Stimulated activated CD8-positive, alpha-beta memory T cell treated with anti-CD3 and anti-CD28 coated beads, Interleukin-15, amount 100 ng/mL, for 48 hours (primary cell): ENCODE data around the gene STOML3.

Source experiments
- DNase-seq, 2 donors: peaks; one replicate each; pipeline ENCODE4 v3.0.0-alpha.2; 2020; ENCODE audit warnings: low read depth in 2 of 2

Gene STOML3

GRCh38 chr13:38981096-38981495, 9.5 kb downstream of the STOML3 start:
- no peak for DNase-seq

- no peak for DNase-seq
Observed at GRCh38 chr13:38980750-38981078, 9.9 kb downstream of the STOML3 start.

GRCh38 chr13:38979891-38980749, 10.5 kb downstream of the STOML3 start:
- DNase-seq = no peak

DNA sequence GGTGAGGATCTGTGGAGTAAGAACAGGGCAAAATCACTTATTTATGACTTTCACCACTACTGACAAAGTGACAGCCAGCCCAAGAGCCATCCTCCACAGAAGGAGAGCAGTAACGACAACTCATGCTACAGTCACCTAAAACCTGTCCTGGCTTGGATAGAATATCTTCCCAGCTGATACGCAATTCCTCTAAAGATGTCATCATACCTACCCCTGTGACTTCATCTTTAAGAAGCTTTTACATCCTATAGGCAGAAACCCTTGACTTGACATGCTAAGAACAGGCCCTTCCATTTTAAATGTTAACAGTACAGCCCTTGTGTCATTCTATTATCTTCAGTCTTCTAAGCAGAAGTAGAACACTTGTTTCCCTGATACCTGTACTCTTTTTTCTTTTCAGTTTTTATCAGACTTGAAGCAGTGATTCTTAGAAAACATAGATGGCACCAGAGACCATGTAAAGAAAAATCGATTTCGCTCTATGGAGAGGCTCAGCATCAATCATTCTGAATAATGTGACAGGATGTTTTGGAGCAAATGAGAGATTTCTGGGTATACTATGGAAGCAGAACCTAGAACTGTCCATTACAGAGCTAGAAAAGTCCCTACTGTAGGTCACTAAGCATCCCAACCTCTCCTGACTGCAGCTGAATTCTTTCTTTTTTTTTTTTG, 20.1 kb downstream of the STOML3 start:
- DNase-seq = no peak

DNA sequence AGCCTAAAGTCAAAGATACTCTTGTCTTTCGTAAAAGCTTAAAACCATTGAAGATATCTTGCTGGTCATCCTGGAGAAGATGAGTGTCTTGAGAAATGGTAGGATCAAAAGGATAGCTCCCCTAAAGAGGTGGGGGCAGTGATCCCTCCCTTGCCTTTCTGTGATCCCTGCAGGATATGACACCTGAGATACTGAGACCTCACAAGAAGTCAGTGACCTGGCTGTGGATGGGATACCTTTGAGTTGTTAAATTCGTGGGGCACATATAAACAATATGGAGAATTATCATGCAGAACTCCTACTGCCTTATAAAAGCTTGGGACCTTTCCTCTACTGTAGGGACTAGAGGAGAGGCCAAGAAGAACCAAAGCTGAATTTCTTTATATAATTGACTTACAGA, 21.4 kb downstream of the STOML3 start:
- DNase-seq = no peak

GRCh38 chr13:38967446-38967845, 23.2 kb downstream of the STOML3 start:
- no peak for DNase-seq

- no peak for DNase-seq
Observed at GRCh38 chr13:38965281-38965680, 25.4 kb downstream of the STOML3 start.

GRCh38 chr13:38960175-38960574, 30.5 kb downstream of the STOML3 start:
- DNase-seq = no peak

- no peak for DNase-seq
Observed at GRCh38 chr13:38957794-38958592, 32.6 kb downstream of the STOML3 start.

DNA sequence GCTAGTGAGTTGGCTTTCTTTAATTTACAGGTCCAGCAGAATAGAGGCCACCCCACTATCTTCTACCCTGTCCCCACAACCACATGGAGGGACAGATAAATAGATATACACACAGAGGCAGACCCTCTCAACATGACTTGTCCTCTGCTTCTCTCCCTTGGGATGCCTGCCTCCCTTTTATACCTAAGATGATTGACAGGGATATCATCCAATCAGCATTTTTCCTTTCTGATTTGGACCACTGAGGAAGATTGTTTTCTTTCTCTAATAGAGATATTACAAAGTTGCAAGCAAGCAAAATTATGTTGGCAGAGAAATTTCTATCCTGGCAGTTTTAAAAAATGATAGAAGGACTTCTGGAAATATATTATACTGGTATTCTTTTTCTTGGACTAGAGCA, 35.8 kb downstream of the STOML3 start:
- DNase-seq = no peak

DNA sequence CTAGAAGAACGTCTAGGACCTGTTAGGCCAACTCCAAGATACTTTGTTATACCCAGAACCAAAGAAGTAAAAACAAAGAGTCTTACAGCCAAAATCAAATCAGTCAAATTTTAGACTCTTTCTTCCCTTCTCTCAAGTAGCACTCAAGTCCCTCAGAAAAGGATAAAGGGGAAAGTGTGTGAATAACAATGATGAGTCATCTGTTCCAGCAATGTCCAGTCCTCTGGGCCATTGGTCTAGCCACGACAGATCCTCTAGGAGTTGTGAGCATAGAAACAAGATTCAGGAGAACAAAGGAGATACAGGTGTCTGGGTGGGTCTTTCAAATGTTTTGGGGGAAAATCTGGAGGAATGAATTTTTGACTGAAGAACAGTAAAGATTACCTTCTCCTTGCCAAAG, 36.3 kb downstream of the STOML3 start:
- DNase-seq = no peak

DNA sequence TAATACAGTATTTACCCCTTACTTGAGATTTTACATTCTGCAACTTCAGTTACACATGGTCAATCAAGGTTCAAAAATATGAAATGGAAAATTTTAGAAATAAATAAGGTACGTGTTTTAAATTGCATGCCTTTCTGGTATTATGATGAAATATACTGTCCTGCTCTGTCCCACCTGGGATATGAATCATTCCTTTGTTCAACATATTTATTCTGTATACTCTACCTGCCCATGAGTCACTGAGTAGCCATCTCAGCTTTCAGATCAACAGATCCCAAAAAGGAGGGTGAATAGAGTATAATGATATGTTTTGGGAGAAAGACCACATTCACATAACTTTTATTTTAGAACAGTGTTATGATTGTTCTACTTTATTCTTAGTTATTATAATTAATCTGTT, 37.8 kb downstream of the STOML3 start:
- no peak for DNase-seq

DNA sequence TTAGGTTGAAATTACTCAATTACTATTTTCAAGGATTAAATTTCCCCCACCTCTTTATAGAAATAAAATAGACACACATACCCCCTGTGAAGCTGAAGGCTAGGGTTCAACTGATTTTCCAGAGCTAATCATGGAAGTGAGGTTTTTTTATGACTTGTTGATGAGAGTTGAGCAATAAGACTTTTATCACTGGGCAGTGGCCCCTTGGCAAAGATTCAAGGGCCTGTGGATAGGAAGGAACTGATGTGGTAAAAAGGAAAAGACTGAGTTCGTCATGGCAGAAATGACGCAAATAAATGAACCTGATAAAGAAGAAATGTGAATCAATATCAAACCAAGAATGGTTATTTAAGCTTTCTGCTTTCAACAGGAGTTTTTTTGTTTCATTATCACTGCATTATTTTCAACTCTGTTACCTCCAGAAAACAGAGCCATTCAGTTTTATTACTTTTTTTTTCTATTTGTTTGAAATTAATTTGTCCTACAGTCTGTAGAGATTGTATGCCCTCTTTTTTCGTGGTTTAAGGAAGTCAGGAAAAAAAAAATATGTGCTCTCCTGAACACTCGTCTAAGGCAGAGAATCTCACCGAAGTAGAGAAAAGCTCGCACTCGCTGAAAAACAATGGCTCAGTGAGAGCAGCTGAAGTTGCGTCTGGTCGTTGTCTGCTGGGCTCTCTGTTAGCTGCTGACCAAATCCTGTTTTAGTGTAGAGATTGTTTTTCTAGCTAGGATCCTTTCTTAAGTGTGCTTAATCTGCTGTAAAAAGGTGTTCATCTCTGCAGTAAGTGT, 38.9 kb downstream of the STOML3 start:
- no peak for DNase-seq

DNA sequence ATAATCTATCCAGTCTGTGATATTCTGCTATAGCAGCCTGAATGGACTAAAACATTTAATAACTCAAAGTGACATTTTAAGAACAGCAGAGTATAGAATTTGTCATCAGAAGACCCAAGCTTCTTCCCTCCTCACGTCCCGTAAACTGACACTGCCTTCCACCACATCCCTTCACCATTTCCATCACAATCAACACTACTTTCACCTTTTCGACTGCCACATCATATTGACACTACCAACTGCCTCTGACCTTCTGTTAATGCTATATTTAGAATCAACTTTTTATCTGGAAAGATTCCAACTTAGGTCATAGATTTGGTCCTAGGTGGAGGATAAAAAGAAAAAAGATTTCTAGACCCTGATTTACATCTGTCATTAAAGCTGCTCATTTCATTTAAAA, 39.6 kb downstream of the STOML3 start:
- no peak for DNase-seq

GRCh38 chr13:38947054-38947453, 43.6 kb downstream of the STOML3 start:
- no peak for DNase-seq

DNA sequence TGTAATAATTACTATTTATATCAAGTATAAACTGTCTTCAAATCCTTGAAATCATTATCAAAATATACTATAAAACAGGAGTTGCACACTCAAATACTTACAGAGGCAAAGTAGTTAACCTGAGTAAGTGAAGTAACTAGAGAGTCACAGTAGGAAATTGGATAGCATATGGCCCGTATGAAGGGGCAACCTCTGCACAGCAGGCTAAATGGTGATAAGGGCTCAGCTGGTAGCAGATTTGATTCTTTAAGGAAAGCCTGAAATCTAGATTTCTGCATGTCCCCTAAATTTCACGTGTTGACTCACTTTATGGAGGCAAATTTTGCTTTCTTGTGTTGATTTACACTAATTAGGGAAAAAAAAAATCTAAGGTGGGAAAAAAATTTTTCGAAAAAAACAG, 46.4 kb downstream of the STOML3 start:
- no peak for DNase-seq

DNA sequence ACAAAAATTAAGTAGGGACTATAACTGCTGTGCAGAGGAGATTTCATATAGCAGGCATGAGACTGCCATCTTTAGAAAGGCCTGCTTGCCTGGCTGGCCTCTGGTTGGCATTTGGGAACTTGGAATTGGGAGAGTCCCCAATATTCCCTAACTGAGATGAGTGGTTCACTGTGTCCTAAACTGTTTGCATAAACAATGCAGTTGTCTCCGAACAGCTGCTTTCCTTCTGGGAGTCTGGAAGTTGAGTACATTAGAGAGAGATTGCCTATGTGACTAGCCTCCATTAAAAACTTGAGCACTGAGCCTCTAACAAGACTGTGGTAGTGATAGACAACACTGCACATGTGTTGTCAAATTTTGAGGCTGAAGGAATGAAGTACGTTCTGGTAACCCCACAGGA, 47.4 kb downstream of the STOML3 start:
- DNase-seq = no peak

GRCh38 chr13:38941353-38941945, 49.2 kb downstream of the STOML3 start:
- no peak for DNase-seq

- DNase-seq = no peak
Observed at GRCh38 chr13:38933786-38934185, 56.8 kb downstream of the STOML3 start.

- no peak for DNase-seq
Observed at GRCh38 chr13:38922170-38922569, 68.5 kb downstream of the STOML3 start.

- DNase-seq = no peak
Observed at GRCh38 chr13:38921081-38921480, 69.5 kb downstream of the STOML3 start.
